Neural progenitor cell (in vitro differentiated cells): ENCODE results near the gene SH3TC1.

ENCODE experiments used
- CTCF ChIP-seq: fragments of 200-600 bp; sonication (generic); IDR thresholded peaks from 2 replicates; pipeline ENCODE4 v1.5.1; 2017; ENCODE audit warnings: antibody characterized with exemption, mild to moderate bottlenecking
- EZH2 ChIP-seq: fragments of 200-600 bp; sonication (generic); IDR thresholded peaks from 2 replicates; pipeline ENCODE4 v1.6.1; 2017; ENCODE audit warnings: antibody characterized with exemption, mild to moderate bottlenecking, moderate library complexity
- EZH2phosphoT487 ChIP-seq: fragments of 200-600 bp; sonication (generic); IDR thresholded peaks from 2 replicates; pipeline ENCODE4 v1.6.1; 2017; ENCODE audit warnings: antibody characterized with exemption

- no peak for TF ChIP-seq CTCF
- no peak for TF ChIP-seq EZH2
- TF ChIP-seq EZH2phosphoT487 = no peak
Measured at GRCh38 chr4:8153441-8153840, 45.6 kb upstream of the SH3TC1 start.
